HG03175 (cell line): ENCODE data around the gene PCNA.
"Not testable (repeated sequence)": the region's sequence is repeated elsewhere in the genome, so short reads cannot be mapped to it uniquely, and the experiment has no call there.

Experiments used
- ATAC-seq: cut with Tn5 transposase; IDR thresholded peaks from one replicate; pipeline ENCODE4 v1.9.1; 2021; ENCODE audit warnings: mild to moderate bottlenecking, moderate library complexity; ENCODE audit not compliant: unreplicated experiment

PCNA gene

DNA sequence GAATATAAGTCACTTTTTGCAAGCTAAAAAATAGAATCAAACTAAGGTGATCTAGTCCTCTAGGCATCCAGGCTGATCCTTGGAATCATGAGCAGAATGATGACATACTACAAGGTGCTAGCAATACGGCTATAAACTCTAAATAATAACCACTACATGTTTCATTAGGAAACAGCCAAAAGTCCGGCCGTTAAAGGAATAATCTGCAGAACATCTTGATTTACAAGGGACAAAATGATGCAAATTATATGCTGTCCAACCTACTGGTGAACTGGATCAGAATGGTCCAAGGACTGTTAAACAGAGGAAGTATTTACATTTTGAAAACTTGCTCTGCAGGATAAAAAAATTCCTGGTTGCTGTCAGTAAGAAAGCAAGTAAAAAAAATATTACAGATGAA is 19.8 kb downstream of the PCNA start:
- not testable (repeated sequence) for ATAC-seq

DNA sequence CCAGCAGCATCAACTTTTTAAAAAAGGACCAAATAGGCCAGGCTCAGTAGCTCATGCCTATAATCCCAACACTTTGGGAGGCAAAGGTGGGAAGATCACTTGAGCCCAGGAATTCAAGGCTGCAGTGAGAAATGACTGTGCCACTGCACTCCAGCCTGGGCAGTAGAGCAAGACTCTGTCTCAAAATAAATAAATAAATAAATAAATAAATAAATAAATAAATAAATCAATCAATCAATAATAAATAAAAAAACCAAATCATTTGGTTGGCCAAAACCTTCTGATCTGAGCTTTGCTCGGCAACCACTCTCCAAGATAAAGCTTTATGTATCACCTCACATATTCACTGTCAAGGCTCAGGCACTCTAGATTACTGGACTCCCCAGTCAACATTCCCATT is 20.7 kb downstream of the PCNA start:
- ATAC-seq: not testable (repeated sequence)

DNA sequence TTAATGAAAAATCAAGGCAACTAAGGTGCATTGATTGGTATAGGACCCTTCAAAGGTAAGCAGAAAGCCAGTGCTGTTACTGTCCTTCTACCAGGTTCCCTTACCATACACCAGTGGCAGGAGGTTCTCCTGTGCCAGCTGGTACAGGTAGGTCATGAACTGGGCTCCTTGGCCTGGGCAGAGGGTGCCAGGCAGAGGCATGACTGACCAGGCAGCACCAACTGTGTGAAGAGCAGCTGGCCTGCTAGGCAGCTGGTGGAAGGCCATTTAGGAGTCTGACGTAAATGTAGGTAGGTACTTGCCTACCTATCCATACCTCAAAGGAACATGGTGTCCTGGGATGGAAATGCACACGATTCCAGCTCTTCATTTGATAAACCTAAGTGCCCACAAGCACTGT is 23.3 kb downstream of the PCNA start:
- ATAC-seq: no peak

DNA sequence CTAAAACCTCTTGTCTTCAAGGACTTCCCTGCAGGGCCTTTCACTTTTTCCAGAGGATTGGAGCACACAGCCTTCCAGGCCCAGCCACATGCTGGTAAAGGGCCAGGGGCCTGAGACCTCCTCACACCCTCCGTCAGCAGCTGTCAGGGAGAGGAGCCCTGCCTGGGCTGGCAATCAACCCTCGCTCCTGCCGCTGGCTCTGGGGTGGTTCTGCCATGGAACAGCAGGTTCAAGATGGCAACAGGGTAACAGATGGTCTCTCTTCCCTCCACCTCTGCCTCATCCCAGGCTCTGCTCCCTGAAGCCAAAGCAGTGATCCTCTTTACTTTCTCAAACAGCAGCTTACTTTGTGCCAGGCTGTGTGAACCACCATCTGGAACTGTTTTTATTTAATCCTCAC is 23.8 kb downstream of the PCNA start:
- no peak for ATAC-seq

DNA sequence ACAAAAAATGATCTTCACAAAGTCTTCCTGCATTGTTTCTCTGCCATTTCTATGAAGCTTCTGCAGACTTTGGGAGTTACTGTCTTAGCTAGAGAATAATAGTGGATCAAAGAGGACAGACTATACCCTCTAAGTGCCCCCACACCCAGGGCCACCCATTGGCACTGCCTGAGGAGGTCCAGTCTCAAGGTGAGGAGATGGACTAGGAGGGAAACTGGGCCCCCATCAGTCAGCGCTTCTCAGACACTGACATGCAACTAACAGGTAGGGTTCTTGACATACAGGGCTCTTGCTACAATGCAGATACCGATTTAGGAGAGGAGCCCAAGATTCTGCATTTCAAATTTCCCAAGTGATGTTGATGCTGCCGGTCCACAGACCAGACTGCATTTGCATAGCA is 24.3 kb downstream of the PCNA start:
- ATAC-seq: no peak

DNA sequence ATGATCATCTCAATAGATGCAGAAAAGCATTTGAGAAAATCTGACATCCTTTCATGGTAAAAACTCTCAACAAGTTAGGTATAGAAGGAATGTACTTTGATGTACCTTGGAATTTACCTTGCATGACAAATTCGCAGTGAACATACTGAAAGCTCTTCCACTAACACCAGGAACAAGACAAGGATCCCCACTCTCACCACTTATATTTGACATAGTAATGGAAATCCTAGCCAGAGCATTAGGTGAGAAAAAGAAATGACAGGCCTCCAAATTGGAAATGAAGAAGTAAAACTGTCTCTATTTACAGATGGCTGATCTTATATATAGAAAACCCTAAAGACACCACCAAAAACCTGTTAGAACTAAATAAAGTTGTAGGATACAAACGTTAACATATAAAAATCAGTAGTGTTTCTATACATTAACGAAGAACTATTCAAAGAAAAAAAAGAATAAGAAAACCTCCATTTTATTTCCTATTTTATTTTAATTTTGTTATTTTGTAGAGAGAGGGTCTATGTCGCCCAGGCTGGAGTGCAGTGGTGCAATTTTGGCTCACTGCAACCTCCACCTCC is 26.9 kb downstream of the PCNA start:
- no peak for ATAC-seq

DNA sequence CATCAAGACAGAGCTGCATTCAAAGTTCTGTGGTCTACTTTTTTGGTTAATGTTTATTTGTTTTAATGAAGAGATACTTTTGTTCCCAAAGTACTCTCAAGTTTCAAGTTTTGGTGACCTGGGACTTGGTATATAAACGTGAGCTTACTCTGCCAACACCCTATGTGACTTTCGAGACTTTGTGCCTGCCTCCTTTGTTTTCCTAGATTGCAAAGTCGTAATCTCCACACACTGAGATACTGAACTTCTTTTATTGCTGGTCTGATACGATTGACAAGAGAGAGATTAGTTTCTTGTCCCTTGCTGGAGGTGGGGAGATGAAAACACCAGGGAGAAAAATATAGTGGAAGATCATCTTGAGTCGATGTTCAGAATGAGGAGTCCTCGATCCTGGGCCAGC is 27.9 kb downstream of the PCNA start:
- no peak for ATAC-seq

DNA sequence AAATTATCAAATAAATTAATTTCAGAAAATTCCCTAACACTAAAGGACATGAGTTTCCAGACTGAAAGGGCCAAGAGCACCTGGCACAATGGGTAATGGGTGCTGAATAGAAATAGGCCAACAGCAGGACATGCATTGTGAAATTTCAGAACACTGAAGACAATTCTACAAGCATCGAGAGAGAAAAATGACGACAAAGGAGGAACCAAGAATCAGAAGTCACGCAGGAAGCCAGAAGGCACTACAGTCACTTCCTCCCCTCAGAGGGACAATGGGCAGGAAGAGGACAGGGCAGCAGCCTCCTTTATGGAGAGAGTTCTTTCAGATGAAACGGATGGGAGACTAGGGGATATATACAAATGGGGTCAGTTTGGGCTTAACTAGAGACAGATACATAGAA is 29.6 kb downstream of the PCNA start:
- ATAC-seq: peak; percentile 57

DNA sequence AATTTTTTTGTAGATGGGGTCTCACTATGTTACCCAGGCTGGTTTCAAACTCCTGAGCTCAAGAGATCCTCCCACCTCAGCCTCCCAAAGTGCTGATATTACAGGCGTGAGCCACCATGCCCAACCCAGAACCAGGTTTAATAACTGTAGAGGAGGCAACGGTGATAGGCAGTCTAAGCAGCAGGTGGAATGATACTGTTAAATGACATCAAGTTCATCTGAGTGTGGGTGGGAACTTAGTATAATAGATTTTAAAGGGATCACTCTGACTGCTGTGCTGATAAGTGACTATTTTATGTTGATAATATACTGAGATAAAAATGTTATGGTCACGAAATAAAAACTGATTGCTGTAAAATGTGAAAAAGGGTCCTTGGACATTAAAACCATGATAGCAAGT is 31.1 kb downstream of the PCNA start:
- ATAC-seq: no peak

DNA sequence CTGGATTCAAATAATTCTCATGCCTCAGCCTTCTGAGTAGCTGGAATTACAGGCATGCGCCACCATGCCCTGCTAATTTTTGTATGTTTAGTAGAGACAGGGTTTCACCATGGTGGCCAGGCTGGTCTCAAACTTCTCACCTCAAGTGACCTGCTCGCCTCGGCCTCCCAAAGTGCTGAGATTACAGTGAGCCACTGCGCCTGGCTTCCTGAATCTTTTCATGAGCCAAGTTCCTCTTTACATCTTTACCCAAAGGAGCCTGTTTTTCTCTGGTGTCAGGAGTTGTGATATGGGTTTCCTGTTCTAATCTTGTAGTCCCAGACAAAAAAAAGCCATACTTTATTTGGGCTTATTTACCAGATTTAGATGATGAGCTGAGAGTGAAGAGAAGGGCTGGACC is 34.4 kb downstream of the PCNA start:
- no peak for ATAC-seq

DNA sequence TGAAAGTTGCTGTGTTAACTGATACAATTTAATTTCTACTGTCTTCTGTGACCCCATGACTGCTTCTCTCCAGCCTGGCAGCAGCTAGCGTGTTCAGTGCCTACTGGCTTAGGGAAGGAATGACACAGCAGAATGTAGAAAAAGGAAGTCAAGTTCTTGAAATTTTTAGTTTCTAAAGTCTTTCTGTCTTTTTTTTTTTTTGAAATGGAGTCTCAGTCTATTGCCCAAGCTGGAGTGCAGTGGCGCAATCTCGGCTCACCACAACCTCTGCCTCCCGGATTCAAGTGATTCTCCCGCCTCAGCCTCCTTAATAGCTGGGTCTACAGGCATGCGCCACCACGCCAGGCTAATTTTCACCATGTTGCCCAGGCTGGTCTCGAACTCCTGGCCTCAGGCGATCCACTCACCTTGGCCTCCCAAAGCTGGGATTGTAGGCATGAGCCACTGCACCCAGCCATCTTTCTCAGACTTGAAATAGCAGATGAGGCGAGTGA is 39.3 kb downstream of the PCNA start:
- ATAC-seq: no peak

DNA sequence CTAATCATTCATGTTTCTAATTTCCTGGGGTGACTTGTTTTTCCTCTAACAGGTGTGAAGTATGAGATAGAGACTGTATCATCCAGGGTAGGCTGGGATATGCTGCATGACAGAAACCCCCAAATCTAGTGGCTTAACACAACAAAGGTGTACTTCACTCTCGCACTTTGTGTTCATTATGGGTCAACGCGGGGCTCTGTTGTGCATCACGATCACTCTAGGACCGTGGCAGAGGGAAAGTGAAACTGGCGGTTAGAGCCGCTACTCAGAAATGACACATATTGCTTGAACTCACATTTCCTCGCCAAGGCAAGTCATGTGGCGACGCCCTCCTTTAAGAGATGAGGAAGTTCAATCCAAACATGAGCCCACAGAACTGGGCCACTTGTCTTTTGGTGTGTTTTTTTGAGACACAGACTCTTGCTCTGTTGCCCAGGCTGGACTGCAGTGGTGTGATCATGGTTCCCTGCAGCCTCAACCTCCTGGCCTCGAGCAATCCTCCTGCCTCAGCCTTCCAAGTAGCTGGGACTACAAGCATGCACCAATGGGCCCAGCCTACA is 41.3 kb downstream of the PCNA start:
- ATAC-seq: peak; percentile 93

DNA sequence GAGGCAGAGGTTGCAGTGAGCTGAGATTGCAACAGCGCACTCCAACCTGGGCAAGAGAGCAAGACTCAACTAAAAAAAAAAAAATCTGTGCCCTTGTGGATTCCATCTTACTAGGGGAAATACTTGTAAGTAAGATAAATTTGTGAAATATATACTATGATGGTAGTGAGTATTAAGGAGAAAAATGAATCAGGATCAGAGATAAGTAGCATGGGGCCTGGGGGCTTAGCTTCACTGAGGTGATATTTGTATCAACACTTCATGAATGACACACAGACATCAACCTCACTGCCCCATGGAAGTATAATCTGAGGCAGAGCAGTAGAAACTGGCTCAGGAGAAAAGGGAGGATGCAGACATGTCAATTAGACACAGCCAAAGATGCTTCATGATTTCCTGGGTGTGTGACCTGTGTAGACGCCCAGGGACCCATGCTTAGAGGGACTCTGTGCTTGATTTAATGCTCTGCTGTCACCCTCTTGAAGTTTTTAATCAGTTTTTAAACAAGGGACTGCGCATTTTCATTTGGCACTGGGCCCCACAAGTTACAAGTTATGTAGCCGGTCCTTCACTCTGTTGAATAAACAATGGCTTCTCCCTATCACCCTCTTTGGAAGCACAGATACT is 41.9 kb downstream of the PCNA start:
- ATAC-seq: no peak

DNA sequence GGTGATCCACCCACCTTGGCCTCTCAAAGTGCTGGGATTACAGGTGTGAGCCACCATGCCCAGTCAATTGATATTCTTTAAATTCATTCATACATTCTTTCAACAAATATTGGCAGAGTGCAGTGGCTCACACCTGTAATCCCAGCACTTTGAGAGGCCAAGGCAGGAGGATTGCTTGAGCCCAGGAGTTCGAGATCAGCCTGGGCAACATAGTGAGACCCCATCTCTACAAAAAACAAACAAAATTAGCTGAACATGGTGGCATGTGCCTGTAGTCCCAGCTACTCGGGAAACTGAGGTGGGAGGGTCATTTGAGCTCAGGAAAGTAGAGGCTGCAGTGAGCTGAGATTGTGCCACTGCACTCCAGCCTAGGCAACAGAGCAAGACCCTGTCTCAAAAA is 42.8 kb downstream of the PCNA start:
- ATAC-seq: not testable (repeated sequence)

DNA sequence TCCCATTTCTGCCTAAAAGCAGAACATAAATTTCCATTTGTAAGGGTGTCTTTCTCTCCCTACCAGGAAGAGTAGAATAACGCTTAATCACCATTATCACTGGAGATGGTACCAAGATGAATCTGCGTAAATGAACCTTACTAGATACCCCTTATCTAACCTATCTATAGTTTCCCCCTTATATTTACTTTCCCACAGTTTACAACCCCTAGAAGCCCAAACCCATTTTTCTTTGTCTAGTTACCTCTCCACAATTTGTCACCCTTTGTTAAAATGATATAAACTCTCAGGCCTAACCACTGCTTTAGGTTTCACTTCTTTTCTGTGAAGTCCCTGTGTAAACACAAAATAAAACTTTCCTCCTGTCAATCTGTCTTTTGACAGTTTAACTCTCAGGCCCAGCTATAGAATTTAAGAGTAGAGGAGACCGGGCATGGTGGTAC is 45.5 kb downstream of the PCNA start:
- ATAC-seq: no peak

DNA sequence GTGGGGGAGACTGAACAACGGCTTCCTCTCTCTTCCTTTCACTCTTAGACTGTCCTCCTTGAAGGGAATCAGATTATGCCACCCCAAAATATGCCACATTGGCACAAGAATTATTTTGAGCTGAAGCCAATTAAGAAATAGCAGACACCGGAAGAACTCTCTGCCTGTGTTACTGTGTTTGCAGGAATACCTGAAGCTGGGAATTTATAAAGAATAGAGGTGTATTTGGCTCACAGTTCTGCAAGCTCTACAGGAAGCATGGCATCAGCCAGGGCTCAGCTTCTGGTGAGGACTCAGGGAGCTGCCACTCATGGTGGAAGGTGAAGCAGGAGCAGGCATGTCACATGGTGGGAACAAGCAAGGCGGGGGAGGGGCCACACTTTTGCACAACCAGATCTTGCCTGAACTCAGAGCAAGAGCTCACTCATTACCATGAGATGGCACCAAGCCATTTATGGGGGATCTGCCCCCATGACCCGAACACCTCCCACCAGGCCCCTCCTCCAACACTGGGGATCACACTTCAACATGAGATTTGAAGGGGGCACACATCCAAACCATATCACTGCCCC is 46.0 kb downstream of the PCNA start:
- ATAC-seq: no peak

DNA sequence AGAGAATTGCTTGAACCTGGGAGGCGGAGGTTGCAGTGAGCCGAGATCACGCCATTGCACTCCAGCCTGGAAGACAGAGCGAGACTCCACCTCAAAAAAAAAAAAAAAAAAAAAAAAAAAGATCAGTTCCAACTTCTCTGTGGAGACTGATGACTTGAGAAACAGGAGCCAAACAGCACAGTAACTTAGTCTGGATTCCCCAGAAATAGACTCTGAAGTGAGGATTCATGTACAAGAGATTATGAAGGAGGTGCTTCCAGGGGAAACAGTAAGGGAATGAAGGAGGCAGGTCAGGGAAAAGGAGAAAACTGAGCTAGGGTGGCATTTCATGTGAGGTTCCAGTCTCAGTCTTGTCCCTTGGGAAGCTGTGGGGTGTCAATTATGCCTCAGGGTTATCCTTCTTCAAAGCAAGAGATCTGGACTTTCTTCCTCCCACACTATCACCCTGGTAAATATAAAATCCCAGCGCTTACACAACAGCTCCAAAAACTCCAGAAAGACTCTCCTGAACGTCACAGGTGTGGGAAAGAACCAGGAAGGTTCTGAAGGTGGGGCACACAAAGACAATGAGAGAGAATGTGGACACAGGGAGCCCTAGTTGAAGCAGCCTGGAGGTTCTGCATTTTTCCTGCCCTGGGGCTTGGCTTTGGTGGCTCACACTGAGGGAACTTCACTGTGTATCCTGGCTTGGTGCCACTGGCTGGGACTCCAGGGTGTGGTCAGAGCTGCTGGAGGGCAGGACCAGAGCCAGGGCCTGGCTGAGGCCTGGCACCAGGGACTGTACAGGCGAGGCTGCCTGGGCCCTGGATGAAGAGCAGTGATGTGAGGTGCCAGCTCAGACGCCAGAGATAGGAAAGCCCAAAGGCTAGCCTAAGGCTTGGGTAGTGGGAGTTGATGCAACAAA is 46.8 kb downstream of the PCNA start:
- ATAC-seq: no peak

DNA sequence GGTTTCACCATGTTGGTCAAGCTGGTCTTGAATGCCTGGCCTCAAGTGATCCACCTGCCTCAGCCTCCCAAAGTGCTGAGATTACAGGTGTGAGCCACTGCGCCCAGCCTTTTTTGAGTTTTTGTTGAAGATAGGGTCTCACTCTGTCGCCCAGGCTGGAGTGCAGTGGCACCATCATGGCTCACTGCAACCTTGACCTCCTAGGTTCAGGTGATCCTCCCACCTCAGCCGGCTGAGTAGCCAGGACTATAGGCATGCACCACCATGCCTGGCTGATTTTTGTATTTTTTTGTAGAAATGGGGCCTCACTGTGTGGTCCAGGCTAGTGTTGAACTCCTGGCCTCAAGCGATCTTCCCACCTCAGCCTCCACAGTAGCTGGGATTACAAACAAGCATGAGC is 47.8 kb downstream of the PCNA start:
- ATAC-seq: not testable (repeated sequence)

DNA sequence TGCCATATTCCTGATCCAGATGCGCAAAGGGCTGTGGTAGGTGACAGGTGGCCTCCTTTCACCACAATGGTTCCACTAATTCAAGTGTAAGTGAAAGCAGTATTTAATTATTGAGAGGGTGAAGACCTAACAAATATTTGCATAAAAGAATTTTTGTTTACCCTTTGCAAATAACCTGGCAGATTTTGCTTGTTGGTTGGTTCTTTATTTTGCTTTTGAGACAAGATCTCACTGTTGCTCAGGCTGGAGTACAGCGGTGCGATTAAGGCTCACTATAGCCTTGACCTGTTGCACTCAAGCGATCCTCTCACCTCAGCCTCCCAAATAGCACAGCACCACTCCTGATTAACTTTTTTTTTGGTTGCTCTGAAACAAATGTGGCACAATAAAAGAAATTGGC is 49.2 kb downstream of the PCNA start:
- ATAC-seq: no peak

DNA sequence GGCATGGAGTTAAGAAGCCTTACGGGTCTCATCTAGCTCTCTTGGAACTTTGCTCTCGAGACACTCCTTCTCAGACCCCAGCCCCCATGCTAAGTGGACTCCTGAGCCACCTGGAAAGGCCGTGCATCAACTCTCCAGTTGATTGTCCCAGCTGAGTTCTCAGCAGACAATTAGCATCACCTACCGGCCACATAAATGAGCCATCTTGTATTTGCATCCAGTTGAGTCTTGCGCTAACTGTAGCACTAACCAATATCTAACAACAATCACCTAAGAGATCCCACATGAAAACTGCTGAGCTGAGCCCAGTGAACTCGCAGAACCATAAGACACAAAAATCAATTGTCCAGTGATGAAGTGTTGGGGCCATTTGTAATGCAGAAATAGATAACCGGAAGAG is 49.7 kb downstream of the PCNA start:
- no peak for ATAC-seq

DNA sequence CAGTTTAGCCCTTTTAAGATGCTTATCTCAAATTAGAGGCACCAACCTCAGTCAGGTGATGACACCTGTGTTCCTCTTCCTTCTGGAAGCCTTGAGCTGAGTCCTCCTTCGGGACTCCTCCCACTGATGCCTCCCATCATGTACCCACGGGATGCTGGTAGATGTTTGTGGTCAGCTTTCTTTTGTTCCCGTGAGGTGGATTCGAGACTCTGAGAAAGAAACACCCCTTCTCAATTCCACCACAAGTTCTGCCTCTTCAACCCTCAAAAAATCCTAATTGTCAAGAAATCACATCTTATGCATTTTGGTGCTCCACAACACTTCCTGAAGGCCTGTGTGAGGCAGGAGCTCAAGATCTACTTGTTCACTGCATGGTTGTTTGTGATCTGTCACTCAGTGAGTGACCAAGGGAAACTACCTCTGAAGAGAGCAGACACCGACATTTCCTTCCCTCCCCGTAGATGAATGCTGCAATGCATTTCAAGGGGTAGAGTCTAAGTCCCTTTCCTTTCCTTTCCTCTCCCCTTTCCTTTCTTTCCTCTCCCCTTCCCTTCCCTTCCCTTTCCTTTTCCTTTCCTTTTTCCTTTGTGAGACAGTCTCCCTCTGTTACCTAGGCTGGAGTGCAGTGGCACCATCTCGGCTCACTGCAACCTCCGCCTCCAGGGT is 50.5 kb downstream of the PCNA start:
- no peak for ATAC-seq
